SW 1271 (cell line): Measurements from ENCODE around the gene C16orf92.

Source experiments
- DNase-seq, 2 experiments: peaks; one replicate each; lab custom pipeline; 2025; lab: John Stamatoyannopoulos, UW

The C16orf92 gene

GRCh38 chr16:30060836-30061554, 38.0 kb downstream of the C16orf92 start:
- no peak for DNase-seq

- DNase-seq = no peak
These were observed 40.4 kb downstream of the C16orf92 start for GRCh38 chr16:30063278-30063892.

GRCh38 chr16:30063893-30064728, 41.1 kb downstream of the C16orf92 start:
- DNase-seq = peak in 1 of 2 experiments; percentile 57

- no peak for DNase-seq
These were observed 41.7 kb downstream of the C16orf92 start for GRCh38 chr16:30064729-30065101.

- peak; percentile 98 for DNase-seq
These were observed 42.3 kb downstream of the C16orf92 start, which contains the start of gene ALDOA for GRCh38 chr16:30065102-30065942. TSS of gene ALDOA (plus strand) at chr16:30065760. CDS start at chr16:30066898, 1,138 bp downstream.

GRCh38 chr16:30065943-30066760, 43.2 kb downstream of the C16orf92 start:
- peak in 1 of 2 experiments; percentile 54 for DNase-seq

- DNase-seq = no peak
These were observed 44.0 kb downstream of the C16orf92 start for GRCh38 chr16:30066761-30067583.

GRCh38 chr16:30067584-30067916, 44.6 kb downstream of the C16orf92 start:
- DNase-seq = peak in 1 of 2 experiments; percentile 23

- DNase-seq = no peak
These were observed 45.3 kb downstream of the C16orf92 start for GRCh38 chr16:30068333-30068732.

GRCh38 chr16:30068750-30069610, 46.0 kb downstream of the C16orf92 start:
- DNase-seq = peak in 1 of 2 experiments; percentile 43

GRCh38 chr16:30069611-30070462, 46.8 kb downstream of the C16orf92 start:
- no peak for DNase-seq

- DNase-seq = no peak
These were observed 47.5 kb downstream of the C16orf92 start for GRCh38 chr16:30070490-30070889.
